Measurements from ENCODE around the gene ATP7B.

ATP7B gene

GRCh38 chr13:52002361-52002760 lies 8.9 kb downstream of the ATP7B start:
- DNase-seq (ENCODE audit: low read depth) = no peak
- no peak overlapping the region for H3K4me3 ChIP-seq (ENCODE audit: control insufficient read depth, low read depth, low read length)
- TF ChIP-seq, protein P1, sequence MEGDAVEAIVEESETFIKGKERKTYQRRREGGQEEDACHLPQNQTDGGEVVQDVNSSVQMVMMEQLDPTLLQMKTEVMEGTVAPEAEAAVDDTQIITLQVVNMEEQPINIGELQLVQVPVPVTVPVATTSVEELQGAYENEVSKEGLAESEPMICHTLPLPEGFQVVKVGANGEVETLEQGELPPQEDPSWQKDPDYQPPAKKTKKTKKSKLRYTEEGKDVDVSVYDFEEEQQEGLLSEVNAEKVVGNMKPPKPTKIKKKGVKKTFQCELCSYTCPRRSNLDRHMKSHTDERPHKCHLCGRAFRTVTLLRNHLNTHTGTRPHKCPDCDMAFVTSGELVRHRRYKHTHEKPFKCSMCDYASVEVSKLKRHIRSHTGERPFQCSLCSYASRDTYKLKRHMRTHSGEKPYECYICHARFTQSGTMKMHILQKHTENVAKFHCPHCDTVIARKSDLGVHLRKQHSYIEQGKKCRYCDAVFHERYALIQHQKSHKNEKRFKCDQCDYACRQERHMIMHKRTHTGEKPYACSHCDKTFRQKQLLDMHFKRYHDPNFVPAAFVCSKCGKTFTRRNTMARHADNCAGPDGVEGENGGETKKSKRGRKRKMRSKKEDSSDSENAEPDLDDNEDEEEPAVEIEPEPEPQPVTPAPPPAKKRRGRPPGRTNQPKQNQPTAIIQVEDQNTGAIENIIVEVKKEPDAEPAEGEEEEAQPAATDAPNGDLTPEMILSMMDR (conservative IDR thresholded peaks at IDR 0.05; ENCODE audit: control insufficient read depth, insufficient read depth, low read depth, low read length) = no peak

DNA sequence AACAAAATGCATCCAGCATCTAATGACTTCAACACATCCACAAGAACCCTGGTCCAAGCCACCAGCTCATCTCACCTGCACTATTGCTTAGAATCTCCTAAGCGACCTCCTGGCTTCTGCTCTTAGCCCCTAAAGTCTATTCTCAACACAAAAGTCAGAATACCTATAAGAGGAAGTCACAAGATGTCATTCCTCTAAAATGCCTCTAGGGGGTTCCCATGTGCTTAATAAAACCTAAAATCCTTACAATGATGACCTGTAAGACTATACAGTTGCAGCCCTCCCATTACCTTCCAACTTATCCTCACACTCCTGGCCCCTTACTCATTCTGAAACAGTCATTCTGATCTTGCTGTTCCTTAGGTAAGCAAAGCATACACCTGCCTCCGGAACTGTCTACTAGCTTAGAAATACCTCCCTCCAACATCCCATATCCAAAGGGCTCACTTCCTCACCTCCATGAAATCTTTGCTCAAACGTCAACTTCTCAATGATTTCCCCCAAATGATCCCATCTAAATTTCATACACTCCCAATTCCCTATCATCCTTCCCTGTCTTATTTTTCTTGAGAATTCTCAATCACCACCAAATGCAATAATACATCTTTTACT lies 10.0 kb downstream of the ATP7B start:
- DNase-seq (ENCODE audit: low read depth) = peak; percentile 59
- H3K4me3 ChIP-seq (ENCODE audit: control insufficient read depth, low read depth, low read length) = no peak overlapping the region
- TF ChIP-seq, protein P1 (conservative IDR thresholded peaks at IDR 0.05; ENCODE audit: control insufficient read depth, insufficient read depth, low read depth, low read length) = peak; percentile 63

DNA sequence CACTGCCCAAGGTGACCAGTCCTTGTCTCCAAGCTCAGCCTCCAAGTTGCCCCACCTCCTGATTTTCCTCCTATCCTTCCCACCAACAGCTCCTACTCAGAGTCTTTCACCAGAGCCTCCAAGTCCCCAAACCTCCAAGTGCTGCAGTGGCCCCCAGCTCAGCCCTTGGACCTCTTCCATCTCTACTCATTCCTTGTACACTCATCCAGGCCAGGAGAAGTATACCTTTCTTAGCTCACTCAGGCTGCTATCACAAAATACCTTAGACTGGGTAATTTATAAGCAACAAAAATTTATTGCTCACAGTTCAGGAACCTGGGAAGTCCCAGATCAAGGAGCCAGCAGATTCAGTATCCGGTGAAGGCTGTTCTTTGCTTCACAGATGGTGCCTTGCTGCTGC lies 11.3 kb downstream of the ATP7B start:
- H3K4me3 ChIP-seq (ENCODE audit: control insufficient read depth, low read depth, low read length) = no peak overlapping the region
- DNase-seq (ENCODE audit: low read depth) = no peak
- TF ChIP-seq, protein P1 (conservative IDR thresholded peaks at IDR 0.05; ENCODE audit: control insufficient read depth, insufficient read depth, low read depth, low read length) = no peak

DNA sequence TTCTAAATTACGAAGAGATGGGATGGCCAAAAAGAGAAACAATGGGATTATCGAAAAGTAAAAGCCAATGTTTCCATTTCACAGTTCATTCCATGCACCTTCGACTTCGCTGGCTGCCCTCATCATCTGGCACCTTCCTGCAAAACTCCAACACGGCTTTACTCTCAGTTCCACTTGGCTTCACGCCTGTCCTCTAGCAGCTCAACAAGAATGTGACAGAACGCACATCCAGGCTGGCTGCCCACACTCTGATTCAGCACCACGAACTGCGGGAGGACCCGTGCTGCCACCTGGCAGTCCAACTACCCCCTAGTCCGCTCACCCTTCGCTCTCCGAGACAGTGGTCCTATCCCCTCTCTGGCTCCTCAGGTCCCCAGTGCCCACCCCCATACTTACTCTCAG lies 11.7 kb downstream of the ATP7B start:
- H3K4me3 ChIP-seq (ENCODE audit: control insufficient read depth, low read depth, low read length) = no peak overlapping the region
- DNase-seq (ENCODE audit: low read depth) = peak; percentile 31
- TF ChIP-seq, protein P1 (conservative IDR thresholded peaks at IDR 0.05; ENCODE audit: control insufficient read depth, insufficient read depth, low read depth, low read length) = no peak

DNA sequence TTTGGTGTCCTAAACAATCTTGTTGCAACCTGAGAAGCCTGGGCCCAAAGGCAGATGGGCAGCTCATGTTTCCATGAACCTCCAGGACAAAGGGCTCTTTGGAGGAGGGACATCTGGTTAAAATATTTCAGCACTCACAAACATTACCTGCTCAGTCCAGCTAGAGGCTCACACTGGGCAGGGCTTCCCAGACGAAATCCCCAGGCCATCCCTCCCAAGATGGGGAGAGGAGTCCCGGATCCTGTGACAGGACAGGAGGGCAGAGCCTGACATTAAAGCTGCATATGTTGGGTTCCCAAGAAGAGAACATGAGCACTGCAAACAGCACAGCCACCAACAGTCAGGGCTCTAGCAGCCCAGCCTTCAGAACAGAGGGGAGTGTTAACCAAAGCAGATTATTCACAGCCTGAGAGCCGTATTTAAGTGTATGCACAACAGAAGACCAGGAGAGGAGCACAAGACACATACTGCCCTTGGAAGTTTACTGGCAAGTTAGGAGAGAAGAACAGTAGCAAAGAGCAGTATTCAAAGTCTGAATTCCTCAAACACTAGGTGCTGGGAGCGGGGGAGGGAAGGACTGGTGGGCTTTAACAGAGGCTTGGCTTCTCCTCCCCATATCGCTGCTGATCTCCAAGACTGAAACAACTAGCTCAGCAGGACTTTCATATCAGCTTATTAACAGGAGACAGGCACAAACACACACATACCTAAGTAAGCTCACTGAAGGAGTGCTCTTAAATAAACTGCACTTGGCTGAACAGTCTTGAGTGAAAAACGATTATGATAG lies 12.3 kb downstream of the ATP7B start:
- no peak for DNase-seq (ENCODE audit: low read depth)
- TF ChIP-seq, protein P1 (conservative IDR thresholded peaks at IDR 0.05; ENCODE audit: control insufficient read depth, insufficient read depth, low read depth, low read length) = no peak
- no peak overlapping the region for H3K4me3 ChIP-seq (ENCODE audit: control insufficient read depth, low read depth, low read length)

DNA sequence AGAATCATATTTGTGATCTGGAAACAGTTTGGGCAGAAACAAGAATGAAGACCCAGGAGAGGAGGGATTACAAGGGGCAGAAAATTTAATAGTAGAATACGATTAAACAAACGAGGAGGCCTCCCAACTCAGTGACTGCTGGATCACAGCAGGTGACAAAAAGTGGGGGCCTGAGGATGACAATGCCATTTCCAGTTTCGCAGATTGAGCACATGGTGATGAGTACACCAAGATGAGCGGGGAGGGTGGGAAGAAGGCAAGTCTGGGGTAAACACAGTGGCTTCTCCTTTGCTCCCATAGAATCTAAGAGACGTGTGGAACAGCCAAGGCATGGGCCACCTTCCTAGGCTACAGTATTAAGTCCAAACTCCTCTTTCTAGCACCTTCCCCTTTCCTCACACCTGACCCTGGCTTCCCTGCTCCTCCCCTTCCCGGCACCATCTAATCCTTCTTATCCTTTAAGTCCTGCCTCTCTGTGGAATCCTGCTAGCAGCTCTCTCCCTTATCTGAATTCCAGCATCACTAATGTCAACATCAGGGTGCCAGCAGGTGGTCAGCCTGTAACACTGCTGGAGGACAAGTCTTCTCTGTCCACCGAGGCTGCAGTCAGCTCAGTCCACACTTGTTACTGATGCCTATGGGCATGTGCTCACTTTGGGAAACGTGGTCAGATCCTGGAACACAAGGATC lies 13.5 kb downstream of the ATP7B start:
- no peak for DNase-seq (ENCODE audit: low read depth)
- TF ChIP-seq, protein P1 (conservative IDR thresholded peaks at IDR 0.05; ENCODE audit: control insufficient read depth, insufficient read depth, low read depth, low read length) = no peak
- H3K4me3 ChIP-seq (ENCODE audit: control insufficient read depth, low read depth, low read length) = no peak overlapping the region
